ENCODE data around the gene PRIM2.
"Not testable (repeated sequence)": the region's sequence is repeated elsewhere in the genome, so short reads cannot be mapped to it uniquely, and the experiment has no call there.

Gene PRIM2

DNA sequence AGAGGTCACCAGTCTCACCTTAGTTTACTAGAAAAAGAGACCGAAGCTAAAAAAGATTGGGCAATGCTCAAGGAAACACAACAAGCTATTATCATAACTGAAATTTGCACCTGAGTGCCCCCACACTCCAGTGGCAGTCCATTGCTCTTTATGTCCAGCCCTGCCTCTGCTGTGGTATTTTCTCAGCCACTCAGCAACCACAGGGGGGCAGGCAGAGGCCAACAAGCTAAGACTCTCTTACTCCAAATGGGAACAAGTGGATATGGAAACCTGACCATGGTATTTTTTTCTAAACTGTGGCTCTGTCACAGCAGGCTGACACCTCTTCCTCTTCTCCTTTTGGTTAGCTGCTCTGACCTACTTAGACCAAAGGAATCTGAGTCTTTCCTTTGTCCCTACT lies 355.9 kb downstream of the PRIM2 start:
- DNase-seq (ENCODE audit: extremely low read depth, low read depth), result not testable (repeated sequence)
- TF ChIP-seq, protein P1, sequence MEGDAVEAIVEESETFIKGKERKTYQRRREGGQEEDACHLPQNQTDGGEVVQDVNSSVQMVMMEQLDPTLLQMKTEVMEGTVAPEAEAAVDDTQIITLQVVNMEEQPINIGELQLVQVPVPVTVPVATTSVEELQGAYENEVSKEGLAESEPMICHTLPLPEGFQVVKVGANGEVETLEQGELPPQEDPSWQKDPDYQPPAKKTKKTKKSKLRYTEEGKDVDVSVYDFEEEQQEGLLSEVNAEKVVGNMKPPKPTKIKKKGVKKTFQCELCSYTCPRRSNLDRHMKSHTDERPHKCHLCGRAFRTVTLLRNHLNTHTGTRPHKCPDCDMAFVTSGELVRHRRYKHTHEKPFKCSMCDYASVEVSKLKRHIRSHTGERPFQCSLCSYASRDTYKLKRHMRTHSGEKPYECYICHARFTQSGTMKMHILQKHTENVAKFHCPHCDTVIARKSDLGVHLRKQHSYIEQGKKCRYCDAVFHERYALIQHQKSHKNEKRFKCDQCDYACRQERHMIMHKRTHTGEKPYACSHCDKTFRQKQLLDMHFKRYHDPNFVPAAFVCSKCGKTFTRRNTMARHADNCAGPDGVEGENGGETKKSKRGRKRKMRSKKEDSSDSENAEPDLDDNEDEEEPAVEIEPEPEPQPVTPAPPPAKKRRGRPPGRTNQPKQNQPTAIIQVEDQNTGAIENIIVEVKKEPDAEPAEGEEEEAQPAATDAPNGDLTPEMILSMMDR (IDR thresholded peaks at IDR 0.05; ENCODE audit: low read depth, low read length), result peak; percentile 10

DNA sequence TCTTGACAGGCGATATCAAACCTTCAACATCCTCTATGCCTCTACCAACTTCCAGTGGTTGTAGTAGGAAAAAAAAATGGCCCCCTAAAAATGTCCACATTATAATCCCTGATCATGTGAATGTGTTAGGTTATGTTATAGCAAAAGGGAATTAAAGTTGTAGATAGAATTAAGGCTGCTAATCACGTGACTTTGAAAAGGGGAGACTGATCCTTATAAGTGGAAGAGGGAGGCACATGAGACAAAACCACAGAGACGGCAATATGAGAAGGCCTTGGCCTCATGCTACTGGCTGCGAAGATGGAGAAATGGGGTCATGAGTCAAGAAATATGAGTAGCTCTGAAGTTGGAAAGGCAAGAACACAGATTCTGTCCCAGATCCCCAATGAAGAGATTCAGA lies 358.0 kb downstream of the PRIM2 start:
- not testable (repeated sequence) for DNase-seq (ENCODE audit: extremely low read depth, low read depth)

DNA sequence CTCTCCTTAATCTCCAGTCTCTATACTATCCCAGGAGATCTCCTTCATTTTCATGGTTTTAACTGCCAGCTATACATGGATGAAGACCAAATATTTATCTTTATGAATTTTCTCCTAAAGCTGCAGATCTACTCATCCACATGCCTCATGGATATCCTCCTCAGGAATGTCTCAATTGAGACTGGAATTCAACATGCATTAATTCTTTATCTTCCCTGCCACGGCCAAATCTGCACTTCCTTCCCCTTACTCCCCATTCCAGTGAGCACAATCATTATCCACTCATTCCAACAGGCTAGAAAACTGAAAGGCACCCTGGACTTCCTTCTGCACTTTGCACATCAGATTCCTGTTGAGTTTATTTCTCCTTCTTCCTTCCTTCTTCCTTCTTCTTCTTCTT lies 379.0 kb downstream of the PRIM2 start:
- not testable (repeated sequence) for DNase-seq (ENCODE audit: extremely low read depth, low read depth)
